ENCODE results near the gene AGAP4.
"Not testable (repeated sequence)": the region's sequence is repeated elsewhere in the genome, so short reads cannot be mapped to it uniquely, and the experiment has no call there.

The AGAP4 gene

GRCh38 chr10:45847400-45847799, at the start of gene AGAP4:
AGAP4 (minus strand) TSS chr10:45847500; CDS start chr10:45847347, 153 bp downstream.
- not testable (repeated sequence) for DNase-seq (ENCODE audit: low read depth in 2 of 2)

DNA sequence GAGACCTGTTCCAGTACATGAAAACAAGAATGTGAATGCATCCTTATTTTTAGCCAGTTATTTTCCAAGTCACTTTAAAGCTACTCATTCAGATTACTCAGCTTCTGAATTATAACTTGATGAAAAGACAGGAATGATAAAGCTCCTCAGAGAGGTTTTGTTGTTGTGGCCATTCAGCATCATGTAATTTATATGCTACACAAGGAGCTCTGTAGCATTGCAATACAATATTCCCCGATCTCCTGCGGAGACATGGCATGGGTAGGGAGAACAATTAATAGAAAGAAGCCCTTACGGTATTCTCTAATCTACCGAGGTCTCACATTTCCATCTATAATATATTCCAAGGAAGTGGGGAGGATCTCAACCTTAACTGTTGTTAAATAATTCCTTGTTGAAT, 43.4 kb upstream of the AGAP4 start:
- DNase-seq (ENCODE audit: low read depth in 2 of 2), result not testable (repeated sequence)

DNA sequence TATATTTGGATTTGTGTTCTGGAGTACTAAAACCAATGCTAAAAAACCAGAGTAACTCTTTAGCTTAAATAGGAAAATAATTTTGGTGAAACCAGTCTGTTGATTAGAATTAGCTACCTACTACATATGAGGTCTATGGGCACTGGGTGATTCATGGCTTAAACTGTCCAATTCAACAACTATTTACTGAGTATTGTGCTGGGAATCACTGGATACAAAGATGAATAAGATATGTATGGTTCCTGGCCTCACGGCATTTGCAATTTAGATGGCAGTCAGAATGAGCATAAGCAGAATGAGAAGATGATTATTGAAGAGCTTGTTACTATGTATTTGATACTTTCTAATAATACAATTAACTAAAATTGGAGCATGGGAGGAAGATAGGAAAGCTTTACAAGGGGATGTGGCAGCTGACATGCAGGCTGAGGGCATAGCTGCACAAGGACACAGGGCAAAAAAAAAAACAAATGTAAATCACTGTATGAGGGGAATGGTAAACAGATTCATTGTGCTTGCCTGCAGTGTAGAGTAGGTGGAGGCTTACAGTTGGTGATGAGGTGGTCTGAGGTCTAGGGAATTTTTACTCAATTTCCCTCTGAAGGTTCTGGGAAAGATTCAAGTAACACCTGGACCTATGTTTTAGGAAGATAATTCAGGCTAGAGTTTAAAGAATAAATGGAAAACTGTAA, 42.4 kb upstream of the AGAP4 start:
- not testable (repeated sequence) for DNase-seq (ENCODE audit: low read depth in 2 of 2)

GRCh38 chr10:45882880-45883279, 35.6 kb upstream of the AGAP4 start:
- DNase-seq (ENCODE audit: low read depth in 2 of 2), result not testable (repeated sequence)

DNA sequence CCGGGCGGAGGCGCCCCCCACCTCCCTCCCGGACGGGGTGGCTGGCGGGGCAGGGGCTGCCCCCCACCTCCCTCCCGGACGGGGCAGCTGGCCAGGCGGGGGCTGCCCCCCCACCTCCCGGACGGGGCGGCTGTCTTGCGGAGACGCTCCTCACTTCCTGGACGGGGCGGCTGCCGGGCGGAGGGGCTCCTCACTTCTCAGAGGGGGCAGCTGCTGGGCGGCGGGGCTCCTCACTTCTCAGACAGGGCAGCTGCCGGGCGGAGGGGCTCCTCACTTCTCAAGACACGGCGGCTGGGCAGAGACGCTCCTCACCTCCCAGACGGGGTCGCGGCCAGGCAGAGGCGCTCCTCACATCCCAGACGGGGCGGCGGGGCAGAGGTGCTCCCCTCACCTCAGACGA, 18.1 kb upstream of the AGAP4 start:
- DNase-seq (ENCODE audit: low read depth in 2 of 2), result not testable (repeated sequence)

DNA sequence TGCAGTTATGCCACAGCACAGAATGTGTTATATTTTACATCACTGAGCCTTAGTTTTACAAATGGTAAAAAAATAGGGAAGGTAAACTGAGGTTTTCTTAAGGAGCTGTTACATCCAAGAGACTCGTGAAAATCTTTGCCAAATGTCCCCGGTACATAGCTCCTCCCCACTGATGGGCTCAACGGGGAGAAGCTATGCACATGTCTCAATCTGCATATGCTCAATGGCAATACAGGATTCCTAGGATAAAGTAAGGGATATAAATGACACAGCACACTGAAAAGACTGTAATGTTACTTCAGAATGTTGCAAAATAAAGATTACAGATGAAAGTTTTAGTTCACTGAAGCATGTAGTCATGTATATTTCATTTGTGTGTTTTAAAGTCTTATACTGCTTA, 17.0 kb upstream of the AGAP4 start:
- not testable (repeated sequence) for DNase-seq (ENCODE audit: low read depth in 2 of 2)

DNA sequence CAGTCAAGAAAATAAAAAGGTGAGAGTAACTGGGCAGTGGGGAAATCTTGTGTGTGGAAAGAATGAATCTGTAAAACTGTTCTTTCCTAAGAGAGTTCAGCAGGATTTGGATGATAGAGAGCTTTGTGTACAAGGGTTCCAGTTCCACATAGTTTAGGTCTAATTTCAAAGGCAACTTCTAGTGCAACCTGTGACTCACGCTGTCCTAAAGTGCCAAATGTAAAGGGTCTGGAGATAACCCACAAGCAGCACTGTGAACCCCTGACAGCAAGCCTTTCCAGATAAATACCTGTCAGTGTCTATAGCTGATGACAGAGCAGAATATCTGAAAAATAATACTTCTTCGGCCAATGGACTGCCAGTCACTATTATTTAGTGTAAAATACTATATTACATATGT, 16.3 kb upstream of the AGAP4 start:
- DNase-seq (ENCODE audit: low read depth in 2 of 2), result not testable (repeated sequence)

- not testable (repeated sequence) for DNase-seq (ENCODE audit: low read depth in 2 of 2)
Measured at GRCh38 chr10:45857931-45858330, 10.6 kb upstream of the AGAP4 start.

DNA sequence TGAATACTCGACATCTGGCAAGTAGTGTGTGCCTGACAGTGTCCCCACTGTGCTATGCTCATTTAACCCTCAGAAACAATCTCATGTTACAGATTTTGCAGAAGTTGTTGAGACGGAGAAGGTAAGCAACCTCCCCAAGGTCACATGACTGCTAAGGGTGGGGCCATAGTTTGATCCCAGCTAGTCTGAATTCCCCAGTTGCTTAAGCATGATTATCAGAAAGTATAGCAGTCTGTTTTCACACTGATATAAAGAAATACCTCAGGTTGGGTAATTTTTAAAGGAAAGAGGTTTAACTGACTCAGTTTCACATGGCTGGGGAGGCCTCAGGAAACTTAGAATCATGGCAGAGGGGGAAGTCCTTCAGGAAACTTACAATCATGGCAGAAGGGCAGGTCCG, 1.2 kb upstream of the AGAP4 start:
- DNase-seq (ENCODE audit: low read depth in 2 of 2), result not testable (repeated sequence)

- DNase-seq (ENCODE audit: low read depth in 2 of 2), result not testable (repeated sequence)
Measured at GRCh38 chr10:45822918-45823317, 24.4 kb downstream of the AGAP4 start.

- not testable (repeated sequence) for DNase-seq (ENCODE audit: low read depth in 2 of 2)
Measured at GRCh38 chr10:45820107-45820830, 27.0 kb downstream of the AGAP4 start.

GRCh38 chr10:45819552-45819951, 27.7 kb downstream of the AGAP4 start:
- DNase-seq (ENCODE audit: low read depth in 2 of 2), result no peak

GRCh38 chr10:45817912-45818311, 29.4 kb downstream of the AGAP4 start:
- DNase-seq (ENCODE audit: low read depth in 2 of 2), result no peak

- DNase-seq (ENCODE audit: low read depth in 2 of 2), result no peak
Measured at GRCh38 chr10:45817130-45817859, 30.0 kb downstream of the AGAP4 start.

DNA sequence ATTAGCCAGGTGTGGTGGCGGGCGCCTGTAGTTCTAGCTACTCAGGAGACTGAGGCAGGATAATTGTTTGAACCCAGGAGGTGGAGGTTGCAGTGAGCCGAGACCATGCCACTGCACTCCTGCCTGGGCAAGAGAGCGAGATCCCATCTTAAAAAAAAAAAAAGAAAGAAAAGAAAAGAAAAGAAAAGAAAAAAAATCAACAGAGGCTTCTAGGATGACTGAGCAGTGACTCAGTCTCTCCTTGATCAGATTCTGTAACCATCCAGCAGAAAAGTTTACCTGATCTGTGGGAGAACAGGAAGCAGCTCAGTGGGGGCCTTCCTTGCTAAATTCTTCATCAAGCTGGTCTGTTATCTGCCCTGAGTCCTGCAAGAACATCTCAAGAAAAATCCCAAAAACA, 33.2 kb downstream of the AGAP4 start:
- not testable (repeated sequence) for DNase-seq (ENCODE audit: low read depth in 2 of 2)

DNA sequence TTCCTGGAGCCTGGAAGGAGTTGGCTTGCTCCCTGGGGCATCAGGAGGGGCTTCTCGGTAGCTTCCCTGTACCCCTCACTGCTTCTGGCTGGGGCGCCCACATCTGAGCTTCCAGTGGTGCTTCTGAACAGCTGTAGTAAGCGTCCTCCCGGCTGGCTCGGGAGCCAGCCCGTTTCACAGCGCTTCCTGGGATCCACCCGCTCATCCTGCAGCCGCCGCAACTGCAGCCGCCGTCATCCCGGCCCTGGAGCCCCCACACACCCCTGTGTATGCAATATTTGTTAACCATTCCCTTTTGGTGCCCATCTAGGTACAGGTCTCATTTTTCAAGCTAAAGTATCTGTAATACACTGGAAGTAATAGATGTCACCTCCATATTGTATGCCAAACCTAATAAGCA, 34.3 kb downstream of the AGAP4 start:
- not testable (repeated sequence) for DNase-seq (ENCODE audit: low read depth in 2 of 2)

GRCh38 chr10:45811075-45811474, 36.2 kb downstream of the AGAP4 start:
- DNase-seq (ENCODE audit: low read depth in 2 of 2), result no peak

DNA sequence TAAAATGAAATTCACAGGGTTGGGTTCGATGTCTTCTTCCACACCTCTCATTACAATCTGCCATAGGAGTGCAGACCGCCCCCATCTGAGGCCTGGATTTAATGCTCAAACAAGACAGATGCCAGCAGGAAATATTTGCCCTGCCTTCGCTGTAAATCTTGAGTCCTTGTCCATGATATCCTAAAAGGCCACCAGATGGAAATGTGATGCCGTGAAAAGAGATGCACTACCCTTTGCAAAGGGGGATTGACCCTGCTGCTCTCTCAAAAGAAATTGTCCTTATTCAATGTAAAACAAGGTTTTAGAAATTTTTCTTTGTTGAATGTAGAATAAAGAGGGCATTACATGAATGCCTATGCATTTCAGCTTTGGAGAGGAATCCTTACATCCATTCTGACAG, 37.5 kb downstream of the AGAP4 start:
- no peak for DNase-seq (ENCODE audit: low read depth in 2 of 2)

DNA sequence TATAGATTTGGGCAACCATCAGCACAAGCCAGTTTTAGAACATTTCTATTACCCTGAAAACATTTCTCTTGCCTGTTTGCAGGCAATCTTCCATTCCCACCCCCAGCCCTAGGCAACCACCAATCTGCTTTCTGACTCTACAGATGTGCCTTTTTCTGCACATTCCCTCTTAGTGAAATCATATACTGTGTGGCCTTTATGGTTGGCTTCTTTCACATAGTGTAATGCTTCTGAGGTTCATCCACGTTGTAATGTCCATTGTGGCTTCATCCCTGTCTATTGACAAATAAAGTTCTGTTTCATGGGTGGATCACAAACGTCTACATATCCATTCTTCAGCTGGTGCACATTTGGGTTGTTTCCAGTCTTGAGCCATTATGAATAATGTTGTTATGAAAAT, 42.3 kb downstream of the AGAP4 start:
- not testable (repeated sequence) for DNase-seq (ENCODE audit: low read depth in 2 of 2)

DNA sequence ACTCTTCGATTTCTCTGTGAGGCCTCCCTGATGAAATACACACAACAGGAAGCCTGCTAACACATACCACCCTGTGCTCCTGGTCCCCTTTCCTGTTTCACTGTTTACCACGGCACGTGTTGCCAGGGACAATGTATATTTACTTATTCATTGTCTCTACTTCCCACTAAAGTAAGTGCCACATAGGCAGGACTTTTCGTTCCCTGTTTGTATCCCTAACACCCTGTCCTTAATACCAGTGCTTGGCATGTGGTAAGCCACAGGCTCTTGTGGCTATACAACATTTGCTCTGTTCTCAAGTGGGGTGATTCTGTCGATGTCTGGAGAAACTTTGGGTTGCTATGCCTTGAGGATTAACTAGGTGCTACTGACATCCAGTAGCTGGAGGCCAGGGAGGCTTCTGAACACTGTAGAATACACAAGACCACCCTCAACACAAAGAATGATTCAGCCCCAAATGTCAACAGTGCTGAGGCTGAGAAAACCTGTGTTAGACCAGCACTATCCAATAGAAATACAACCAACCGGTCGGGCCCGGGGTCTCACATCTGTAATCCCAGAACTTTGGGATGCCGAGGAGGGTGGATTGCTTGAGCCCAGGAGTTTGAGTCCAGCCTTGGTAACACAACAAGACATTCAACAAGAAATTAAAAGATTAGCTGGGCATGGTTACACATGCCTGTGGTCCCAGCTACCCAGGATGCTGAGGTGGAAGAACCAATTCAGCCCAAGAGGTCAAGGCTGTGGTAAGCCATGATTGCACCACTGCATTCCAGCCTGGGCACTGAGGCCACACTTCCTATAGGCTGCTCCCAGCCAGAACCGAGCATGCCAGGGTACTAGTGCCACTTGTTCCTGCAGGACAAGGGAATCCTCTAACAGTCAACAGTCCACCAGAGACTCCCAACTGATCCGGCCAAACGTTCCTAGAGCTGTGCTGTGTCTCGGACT, 44.0 kb downstream of the AGAP4 start:
- DNase-seq (ENCODE audit: low read depth in 2 of 2), result not testable (repeated sequence)

GRCh38 chr10:45794761-45795160, 52.5 kb downstream of the AGAP4 start:
- DNase-seq (ENCODE audit: low read depth in 2 of 2), result not testable (repeated sequence)
